ENCODE data around the gene ARHGAP35.
"Not testable (repeated sequence)": the region's sequence is repeated elsewhere in the genome, so short reads cannot be mapped to it uniquely, and the experiment has no call there.

The ARHGAP35 gene

GRCh38 chr19:46878613-46879375 is 18.0 kb downstream of the ARHGAP35 start:
- peak overlapping the region; percentile 15 for H3K9ac ChIP-seq (ENCODE audit: low read depth, low read length)

GRCh38 chr19:46880431-46880830 is 19.6 kb downstream of the ARHGAP35 start:
- Histone ChIP-seq H3K4me2 (ENCODE audit: low read length) (peak overlapping the region; percentile 50), H3K4me3 (ENCODE audit: low read length) (no peak overlapping the region), H3K27me3 (ENCODE audit: control insufficient read depth, insufficient read depth, low read length) (no peaks in the 10 kb centered on the region), H3K4me1 (ENCODE audit: control insufficient read depth, insufficient read depth, low read length) (peaks cover 31% of the 10 kb centered on the region), H3K36me3 (ENCODE audit: insufficient read depth, low read length) (peaks cover 7% of the 10 kb centered on the region), H3K9ac (ENCODE audit: low read depth, low read length) (no peak overlapping the region), H3K9me3 (replicated peaks; ENCODE audit: low read length) (no peaks in the 10 kb centered on the region)

More at GRCh38 chr19:46878613-46879375, 18.0 kb downstream of the ARHGAP35 start:
- Histone ChIP-seq H3K27me3 (ENCODE audit: control insufficient read depth, insufficient read depth, low read length) (no peaks in the 10 kb centered on the region), H3K4me2 (ENCODE audit: low read length) (peak overlapping the region; percentile 61), H3K9me3 (replicated peaks; ENCODE audit: low read length) (no peaks in the 10 kb centered on the region), H3K36me3 (ENCODE audit: insufficient read depth, low read length) (peaks cover 7% of the 10 kb centered on the region), H3K4me3 (ENCODE audit: low read length) (no peak overlapping the region), H3K4me1 (ENCODE audit: control insufficient read depth, insufficient read depth, low read length) (peaks cover 27% of the 10 kb centered on the region)

- Histone ChIP-seq H3K27me3 (ENCODE audit: control insufficient read depth, insufficient read depth, low read length) (no peaks in the 10 kb centered on the region), H3K4me3 (ENCODE audit: low read length) (no peak overlapping the region), H3K9ac (ENCODE audit: low read depth, low read length) (no peak overlapping the region), H3K36me3 (ENCODE audit: insufficient read depth, low read length) (peaks cover 7% of the 10 kb centered on the region), H3K9me3 (replicated peaks; ENCODE audit: low read length) (no peaks in the 10 kb centered on the region), H3K4me2 (ENCODE audit: low read length) (no peak overlapping the region), H3K4me1 (ENCODE audit: control insufficient read depth, insufficient read depth, low read length) (peaks cover 36% of the 10 kb centered on the region)
Observed at GRCh38 chr19:46881092-46881491, 20.3 kb downstream of the ARHGAP35 start.

GRCh38 chr19:46882034-46882433 is 21.2 kb downstream of the ARHGAP35 start:
- Histone ChIP-seq H3K9ac (ENCODE audit: low read depth, low read length) (no peak overlapping the region), H3K27me3 (ENCODE audit: control insufficient read depth, insufficient read depth, low read length) (no peaks in the 10 kb centered on the region), H3K36me3 (ENCODE audit: insufficient read depth, low read length) (peaks cover 4% of the 10 kb centered on the region), H3K4me2 (ENCODE audit: low read length) (no peak overlapping the region), H3K4me1 (ENCODE audit: control insufficient read depth, insufficient read depth, low read length) (peaks cover 46% of the 10 kb centered on the region), H3K9me3 (replicated peaks; ENCODE audit: low read length) (no peaks in the 10 kb centered on the region), H3K4me3 (ENCODE audit: low read length) (no peak overlapping the region)

- H3K4me1 ChIP-seq (ENCODE audit: control insufficient read depth, insufficient read depth, low read length): peaks cover 46% of the 10 kb centered on the region
Observed at GRCh38 chr19:46882751-46883150, 22.0 kb downstream of the ARHGAP35 start.

GRCh38 chr19:46885411-46885810 is 24.6 kb downstream of the ARHGAP35 start:
- H3K4me2 ChIP-seq (ENCODE audit: low read length): no peak overlapping the region
- peaks cover 4% of the 10 kb centered on the region for H3K36me3 ChIP-seq (ENCODE audit: insufficient read depth, low read length)
- no peaks in the 10 kb centered on the region for H3K9me3 ChIP-seq (replicated peaks; ENCODE audit: low read length)
- no peak overlapping the region for H3K9ac ChIP-seq (ENCODE audit: low read depth, low read length)
- no peak overlapping the region for H3K4me3 ChIP-seq (ENCODE audit: low read length)
- peaks cover 30% of the 10 kb centered on the region for H3K4me1 ChIP-seq (ENCODE audit: control insufficient read depth, insufficient read depth, low read length)
- H3K27me3 ChIP-seq (ENCODE audit: control insufficient read depth, insufficient read depth, low read length): no peaks in the 10 kb centered on the region

More at GRCh38 chr19:46882751-46883150, 22.0 kb downstream of the ARHGAP35 start:
- H3K36me3 ChIP-seq (ENCODE audit: insufficient read depth, low read length); H3K4me2 ChIP-seq (ENCODE audit: low read length); H3K9ac ChIP-seq (ENCODE audit: low read depth, low read length); H3K27me3 ChIP-seq (ENCODE audit: control insufficient read depth, insufficient read depth, low read length); H3K9me3 ChIP-seq (replicated peaks; ENCODE audit: low read length); H3K4me3 ChIP-seq (ENCODE audit: low read length): not testable (repeated sequence)

GRCh38 chr19:46886546-46887239 is 25.9 kb downstream of the ARHGAP35 start:
- Histone ChIP-seq H3K9ac (ENCODE audit: low read depth, low read length) (no peak overlapping the region), H3K4me1 (ENCODE audit: control insufficient read depth, insufficient read depth, low read length) (peaks cover 40% of the 10 kb centered on the region), H3K4me3 (ENCODE audit: low read length) (no peak overlapping the region), H3K9me3 (replicated peaks; ENCODE audit: low read length) (no peaks in the 10 kb centered on the region), H3K27me3 (ENCODE audit: control insufficient read depth, insufficient read depth, low read length) (no peaks in the 10 kb centered on the region), H3K36me3 (ENCODE audit: insufficient read depth, low read length) (no peaks in the 10 kb centered on the region), H3K4me2 (ENCODE audit: low read length) (peak overlapping the region; percentile 32)

- Histone ChIP-seq H3K9me3 (replicated peaks; ENCODE audit: low read length) (no peaks in the 10 kb centered on the region), H3K36me3 (ENCODE audit: insufficient read depth, low read length) (no peaks in the 10 kb centered on the region), H3K4me1 (ENCODE audit: control insufficient read depth, insufficient read depth, low read length) (peaks cover 40% of the 10 kb centered on the region), H3K4me3 (ENCODE audit: low read length) (no peak overlapping the region), H3K9ac (ENCODE audit: low read depth, low read length) (no peak overlapping the region), H3K27me3 (ENCODE audit: control insufficient read depth, insufficient read depth, low read length) (no peaks in the 10 kb centered on the region), H3K4me2 (ENCODE audit: low read length) (no peak overlapping the region)
Observed at GRCh38 chr19:46887240-46887782, 26.5 kb downstream of the ARHGAP35 start.

GRCh38 chr19:46890423-46891170 is 29.8 kb downstream of the ARHGAP35 start:
- no peaks in the 10 kb centered on the region for H3K36me3 ChIP-seq (ENCODE audit: insufficient read depth, low read length)
- H3K4me1 ChIP-seq (ENCODE audit: control insufficient read depth, insufficient read depth, low read length): peaks cover 35% of the 10 kb centered on the region
- no peak overlapping the region for H3K9ac ChIP-seq (ENCODE audit: low read depth, low read length)
- no peaks in the 10 kb centered on the region for H3K9me3 ChIP-seq (replicated peaks; ENCODE audit: low read length)
- peak overlapping the region; percentile 19 for H3K4me3 ChIP-seq (ENCODE audit: low read length)
- H3K27me3 ChIP-seq (ENCODE audit: control insufficient read depth, insufficient read depth, low read length): no peaks in the 10 kb centered on the region
- peak overlapping the region; percentile 68 for H3K4me2 ChIP-seq (ENCODE audit: low read length)

GRCh38 chr19:46892252-46893179 is 31.7 kb downstream of the ARHGAP35 start:
- no peak overlapping the region for H3K4me2 ChIP-seq (ENCODE audit: low read length)
- no peaks in the 10 kb centered on the region for H3K27me3 ChIP-seq (ENCODE audit: control insufficient read depth, insufficient read depth, low read length)
- no peak overlapping the region for H3K9ac ChIP-seq (ENCODE audit: low read depth, low read length)
- no peaks in the 10 kb centered on the region for H3K36me3 ChIP-seq (ENCODE audit: insufficient read depth, low read length)
- no peaks in the 10 kb centered on the region for H3K9me3 ChIP-seq (replicated peaks; ENCODE audit: low read length)
- no peak overlapping the region for H3K4me3 ChIP-seq (ENCODE audit: low read length)
- peaks cover 21% of the 10 kb centered on the region for H3K4me1 ChIP-seq (ENCODE audit: control insufficient read depth, insufficient read depth, low read length)
